Type B pancreatic cell (in vitro differentiated cells): ENCODE measurements around the gene C4orf51. TPM values are rescaled to one million over a fixed set of nuclear protein-coding genes. Genes with fewer than 3 reads are reported as not detected.

ENCODE experiments used
- DNase-seq: peaks from one replicate; pipeline ENCODE4 v3.0.0; 2021; ENCODE audit warnings: mixed read lengths; ENCODE audit not compliant: unreplicated experiment; ENCODE audit errors: extremely low spot score
- H3K27ac Mint-ChIP-seq: 2 replicates; pipeline ENCODE4 v1.8.0; 2021; ENCODE audit warnings: mild to moderate bottlenecking, mixed read lengths
- H3K27me3 Mint-ChIP-seq: 2 replicates; pipeline ENCODE4 v1.8.0; 2021; ENCODE audit warnings: mixed read lengths
- H3K36me3 Mint-ChIP-seq: 2 replicates; pipeline ENCODE4 v1.8.0; 2021; ENCODE audit warnings: mixed read lengths
- H3K4me1 Mint-ChIP-seq: one replicate; pipeline ENCODE4 v1.8.0; 2021; ENCODE audit warnings: mixed read lengths; ENCODE audit not compliant: unreplicated experiment
- H3K4me3 Mint-ChIP-seq: 2 replicates; pipeline ENCODE4 v1.8.0; 2021; ENCODE audit warnings: mild to moderate bottlenecking, mixed read lengths
- H3K9me3 Mint-ChIP-seq: 2 replicates; pipeline ENCODE4 v1.8.0; 2021; ENCODE audit warnings: mixed read lengths
- CTCF ChIP-seq: fragments of 200-600 bp; sonication (generic); conservative IDR thresholded peaks from 2 replicates; pipeline ENCODE4 v1.5.0; 2021; ENCODE audit warnings: antibody characterized with exemption, mild to moderate bottlenecking
- total RNA-seq: library from RNA; stranded (reverse); gene quantifications from 2 replicates; pipeline ENCODE4 v1.2.1, GENCODE V29; 2021; ENCODE audit warnings: low replicate concordance

Gene C4orf51
- total RNA-seq, 1 donor from 2014 or later: not detected

DNA sequence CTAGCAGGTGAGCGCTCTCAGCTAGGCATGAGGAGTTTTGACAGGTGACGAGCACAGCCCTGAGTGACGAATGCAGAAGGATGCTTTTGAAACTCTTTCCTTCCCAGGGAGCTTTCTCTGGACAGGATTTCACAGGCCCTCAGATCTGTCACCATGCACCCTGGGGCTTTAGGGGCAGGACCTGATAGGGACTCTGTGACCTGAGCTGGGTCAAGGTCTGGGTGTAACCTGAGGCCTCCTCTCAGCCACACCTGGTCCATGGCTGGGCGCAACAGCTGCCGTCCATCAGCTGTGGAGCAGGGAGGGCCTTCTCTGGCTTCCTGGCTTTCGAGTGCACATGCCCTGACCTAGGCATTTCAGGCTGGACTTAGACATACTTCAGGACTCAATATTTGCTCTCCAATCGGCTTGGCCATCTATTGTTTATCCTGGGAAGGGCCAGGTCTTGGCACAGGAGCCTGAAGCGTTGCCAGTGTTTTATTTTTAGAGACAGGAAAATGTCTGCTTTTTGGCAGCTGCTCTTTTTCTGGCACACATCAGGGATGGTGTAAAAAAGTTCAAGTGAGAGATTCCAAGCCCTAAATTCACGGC, 56.4 kb downstream of the C4orf51 start:
- Mint-ChIP-seq H3K4me3 (no peak overlapping the region), H3K27ac (peak overlapping the region; percentile 98), H3K9me3 (no peaks in the 10 kb centered on the region), H3K27me3 (no peaks in the 10 kb centered on the region), H3K36me3 (no peaks in the 10 kb centered on the region), H3K4me1 (peaks cover 40% of the 10 kb centered on the region)
- no peak for DNase-seq
- no peak for TF ChIP-seq CTCF

DNA sequence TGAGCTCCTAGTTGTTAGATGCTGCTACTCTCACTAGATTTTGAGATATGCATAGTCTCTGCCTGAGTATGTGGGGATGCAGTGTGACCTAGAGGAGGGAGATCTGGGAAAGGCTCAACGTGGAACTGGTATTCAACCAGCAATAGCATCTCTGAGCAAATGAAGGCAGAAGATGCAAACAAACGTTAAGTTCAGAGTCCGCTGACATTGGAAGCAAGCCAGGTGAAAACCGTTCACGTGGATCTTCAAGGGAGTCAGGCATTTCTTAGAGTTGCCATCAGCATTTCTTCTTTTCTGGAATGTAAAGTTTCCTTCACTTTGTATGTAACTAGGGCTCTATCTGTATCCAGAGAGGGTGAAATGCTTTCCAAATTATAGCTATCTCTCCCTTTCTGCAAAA, 59.9 kb downstream of the C4orf51 start:
- H3K27ac Mint-ChIP-seq: no peak overlapping the region
- no peaks in the 10 kb centered on the region for H3K9me3 Mint-ChIP-seq

GRCh38 chr4:145740806-145741205, 60.9 kb downstream of the C4orf51 start:
- Mint-ChIP-seq H3K36me3 (no peaks in the 10 kb centered on the region), H3K9me3 (no peaks in the 10 kb centered on the region), H3K4me3 (no peak overlapping the region), H3K27me3 (no peaks in the 10 kb centered on the region), H3K4me1 (peaks cover 18% of the 10 kb centered on the region), H3K27ac (no peak overlapping the region)
- no peak for DNase-seq
- TF ChIP-seq CTCF: no peak

More for the DNA sequence above, 59.9 kb downstream of the C4orf51 start:
- no peak for TF ChIP-seq CTCF
- no peaks in the 10 kb centered on the region for H3K36me3 Mint-ChIP-seq
- H3K4me1 Mint-ChIP-seq: peaks cover 27% of the 10 kb centered on the region
- no peak for DNase-seq
- no peaks in the 10 kb centered on the region for H3K27me3 Mint-ChIP-seq
- no peak overlapping the region for H3K4me3 Mint-ChIP-seq

DNA sequence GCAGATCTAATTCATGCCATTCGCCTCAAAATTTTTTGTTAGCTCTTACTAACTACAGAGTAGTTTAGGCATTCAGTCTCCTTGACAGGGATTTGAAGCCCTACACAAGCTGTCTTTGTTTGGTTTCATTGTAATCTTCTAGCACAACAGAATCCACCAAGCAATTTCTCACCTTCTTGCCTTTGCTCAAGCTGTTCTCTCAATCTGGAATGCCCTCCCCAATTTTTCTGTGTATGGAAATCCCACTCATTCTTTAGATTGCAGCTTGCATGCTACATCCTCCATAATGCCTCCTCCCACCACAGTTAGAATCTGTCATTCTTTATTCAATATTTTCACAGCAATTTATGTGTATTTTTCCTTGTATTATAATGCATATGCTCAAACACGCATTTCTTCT, 63.7 kb downstream of the C4orf51 start:
- H3K4me1 Mint-ChIP-seq: peaks cover 18% of the 10 kb centered on the region
- H3K27ac Mint-ChIP-seq: no peak overlapping the region
- no peak for TF ChIP-seq CTCF
- no peaks in the 10 kb centered on the region for H3K27me3 Mint-ChIP-seq
- no peak overlapping the region for H3K4me3 Mint-ChIP-seq
- peaks cover 5% of the 10 kb centered on the region for H3K9me3 Mint-ChIP-seq
- H3K36me3 Mint-ChIP-seq: no peaks in the 10 kb centered on the region
- no peak for DNase-seq

DNA sequence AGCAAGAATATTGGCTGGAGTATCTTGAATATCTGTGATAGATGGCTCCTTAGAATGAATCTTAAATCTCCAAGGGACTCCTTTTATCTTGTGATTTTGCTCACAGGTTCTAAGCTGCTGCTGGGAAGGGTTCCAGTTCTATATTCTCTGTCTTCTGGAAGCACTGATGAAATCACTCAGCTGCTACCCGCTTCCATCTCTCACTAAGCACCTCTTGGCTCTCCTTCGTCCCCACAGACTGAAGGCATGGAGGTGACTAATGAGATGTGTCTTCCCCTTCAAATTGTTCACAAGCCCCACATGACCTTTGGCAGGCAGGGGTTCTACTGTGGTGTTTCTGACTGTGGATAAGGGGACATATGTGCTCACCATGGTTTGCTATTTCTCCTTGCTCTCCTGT, 75.9 kb downstream of the C4orf51 start:
- Mint-ChIP-seq H3K36me3 (peaks cover 24% of the 10 kb centered on the region), H3K9me3 (peaks cover 7% of the 10 kb centered on the region), H3K4me3 (no peak overlapping the region), H3K27ac (no peak overlapping the region), H3K27me3 (no peaks in the 10 kb centered on the region), H3K4me1 (no peaks in the 10 kb centered on the region)
- no peak for TF ChIP-seq CTCF
- no peak for DNase-seq

DNA sequence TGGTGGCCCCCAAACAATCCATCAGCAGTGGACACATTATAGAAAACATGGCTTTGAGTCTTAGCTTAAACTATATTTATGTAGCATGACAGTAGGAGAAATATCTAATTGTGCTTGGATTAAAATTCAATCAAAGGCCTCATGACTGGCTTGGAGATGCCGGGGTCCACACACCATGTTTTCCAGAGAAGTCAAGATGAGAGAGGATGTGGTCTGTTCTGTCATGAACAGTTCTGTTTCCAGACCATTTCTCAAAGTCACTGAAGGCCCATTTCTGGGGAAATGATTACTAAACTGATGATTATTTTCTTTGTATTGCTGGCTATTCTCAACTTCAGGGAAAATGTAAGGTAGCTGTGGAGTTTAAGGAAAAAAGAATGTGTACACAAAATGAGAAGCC, 76.3 kb downstream of the C4orf51 start:
- H3K4me1 Mint-ChIP-seq: no peaks in the 10 kb centered on the region
- H3K36me3 Mint-ChIP-seq: peaks cover 25% of the 10 kb centered on the region
- no peak overlapping the region for H3K27ac Mint-ChIP-seq
- H3K27me3 Mint-ChIP-seq: no peaks in the 10 kb centered on the region
- H3K4me3 Mint-ChIP-seq: no peak overlapping the region
- TF ChIP-seq CTCF: no peak
- peaks cover 3% of the 10 kb centered on the region for H3K9me3 Mint-ChIP-seq
- DNase-seq: no peak
